Measurements from ENCODE around the gene OR13C9.

DNA sequence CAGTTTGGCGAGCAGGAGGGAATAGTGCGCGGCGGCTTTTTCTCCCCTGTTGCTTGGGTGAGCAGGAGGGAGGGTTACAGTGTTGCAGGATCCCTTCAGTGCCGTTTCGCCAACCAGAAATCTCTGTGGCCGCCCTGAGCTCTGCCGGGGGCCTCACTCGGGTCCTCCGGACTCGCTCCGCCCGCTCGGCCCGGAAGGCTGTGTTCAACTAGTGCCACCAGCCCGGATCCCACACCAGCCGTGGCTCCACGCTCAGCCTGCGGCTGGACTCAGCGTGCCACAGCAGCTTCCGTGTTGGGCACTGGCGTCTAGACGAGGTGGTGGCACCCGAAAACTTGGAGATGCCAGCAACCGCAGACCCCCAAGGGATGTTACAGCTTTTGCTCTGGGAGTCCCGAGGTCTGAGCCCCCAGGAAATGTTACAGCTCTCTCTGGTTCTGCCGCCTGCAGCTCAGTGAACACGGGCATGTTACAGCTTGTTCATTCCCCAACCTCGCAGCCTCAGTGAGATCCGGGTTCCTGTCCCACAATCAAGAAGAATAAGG is 16.0 kb upstream of the OR13C9 start:
- no peak for TF ChIP-seq POLR2A (IDR thresholded peaks at IDR 0.05)
- TF ChIP-seq, protein P1, sequence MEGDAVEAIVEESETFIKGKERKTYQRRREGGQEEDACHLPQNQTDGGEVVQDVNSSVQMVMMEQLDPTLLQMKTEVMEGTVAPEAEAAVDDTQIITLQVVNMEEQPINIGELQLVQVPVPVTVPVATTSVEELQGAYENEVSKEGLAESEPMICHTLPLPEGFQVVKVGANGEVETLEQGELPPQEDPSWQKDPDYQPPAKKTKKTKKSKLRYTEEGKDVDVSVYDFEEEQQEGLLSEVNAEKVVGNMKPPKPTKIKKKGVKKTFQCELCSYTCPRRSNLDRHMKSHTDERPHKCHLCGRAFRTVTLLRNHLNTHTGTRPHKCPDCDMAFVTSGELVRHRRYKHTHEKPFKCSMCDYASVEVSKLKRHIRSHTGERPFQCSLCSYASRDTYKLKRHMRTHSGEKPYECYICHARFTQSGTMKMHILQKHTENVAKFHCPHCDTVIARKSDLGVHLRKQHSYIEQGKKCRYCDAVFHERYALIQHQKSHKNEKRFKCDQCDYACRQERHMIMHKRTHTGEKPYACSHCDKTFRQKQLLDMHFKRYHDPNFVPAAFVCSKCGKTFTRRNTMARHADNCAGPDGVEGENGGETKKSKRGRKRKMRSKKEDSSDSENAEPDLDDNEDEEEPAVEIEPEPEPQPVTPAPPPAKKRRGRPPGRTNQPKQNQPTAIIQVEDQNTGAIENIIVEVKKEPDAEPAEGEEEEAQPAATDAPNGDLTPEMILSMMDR (IDR thresholded peaks at IDR 0.05) = no peak
- TF ChIP-seq POLR2AphosphoS5 (IDR thresholded peaks at IDR 0.05) = no peak

Data from breast epithelium (tissue), 3 donors.